Measurements from ENCODE around the gene MIDN.

GRCh38 chr19:1281569-1282287 lies 33.3 kb downstream of the MIDN start:
- TF ChIP-seq CTCF (IDR thresholded peaks at IDR 0.05) = no peak
- no peak for TF ChIP-seq POLR2A (IDR thresholded peaks at IDR 0.05)
- TF ChIP-seq POLR2AphosphoS5 (IDR thresholded peaks at IDR 0.05) = no peak
- TF ChIP-seq EP300 (IDR thresholded peaks at IDR 0.05) = no peak

Data from upper lobe of left lung (tissue), 4 donors.